HUES48 (cell line): ENCODE results near the gene SLC24A3.

Experiments
- H3K27ac ChIP-seq: one replicate; pipeline ENCODE4 v1.7.0; 2013; ENCODE audit warnings: low read depth, low read length, inconsistent platforms
- H3K27me3 ChIP-seq: 2 replicates; pipeline ENCODE4 v1.6.1; 2013; ENCODE audit warnings: mild to moderate bottlenecking, low read length; ENCODE audit not compliant: control insufficient read depth, insufficient read depth
- H3K36me3 ChIP-seq: 2 replicates; pipeline ENCODE4 v1.6.1; 2013; ENCODE audit warnings: low read length; ENCODE audit not compliant: control insufficient read depth, insufficient read depth
- H3K4me1 ChIP-seq: 2 replicates; pipeline ENCODE4 v1.6.1; 2013; ENCODE audit warnings: mild to moderate bottlenecking, low read length; ENCODE audit not compliant: control insufficient read depth, insufficient read depth
- H3K4me3 ChIP-seq: 2 replicates; pipeline ENCODE4 v1.5.1; 2013; ENCODE audit warnings: mild to moderate bottlenecking, low read depth, low read length
- H3K9ac ChIP-seq: 2 replicates; pipeline ENCODE4 v1.6.1; 2013; ENCODE audit warnings: mild to moderate bottlenecking, low read depth, low read length, moderate library complexity
- H3K9me3 ChIP-seq: 2 replicates; pipeline ENCODE4 v1.6.1; 2013; ENCODE audit warnings: low read length; ENCODE audit not compliant: control insufficient read depth, insufficient read depth

The SLC24A3 gene

DNA sequence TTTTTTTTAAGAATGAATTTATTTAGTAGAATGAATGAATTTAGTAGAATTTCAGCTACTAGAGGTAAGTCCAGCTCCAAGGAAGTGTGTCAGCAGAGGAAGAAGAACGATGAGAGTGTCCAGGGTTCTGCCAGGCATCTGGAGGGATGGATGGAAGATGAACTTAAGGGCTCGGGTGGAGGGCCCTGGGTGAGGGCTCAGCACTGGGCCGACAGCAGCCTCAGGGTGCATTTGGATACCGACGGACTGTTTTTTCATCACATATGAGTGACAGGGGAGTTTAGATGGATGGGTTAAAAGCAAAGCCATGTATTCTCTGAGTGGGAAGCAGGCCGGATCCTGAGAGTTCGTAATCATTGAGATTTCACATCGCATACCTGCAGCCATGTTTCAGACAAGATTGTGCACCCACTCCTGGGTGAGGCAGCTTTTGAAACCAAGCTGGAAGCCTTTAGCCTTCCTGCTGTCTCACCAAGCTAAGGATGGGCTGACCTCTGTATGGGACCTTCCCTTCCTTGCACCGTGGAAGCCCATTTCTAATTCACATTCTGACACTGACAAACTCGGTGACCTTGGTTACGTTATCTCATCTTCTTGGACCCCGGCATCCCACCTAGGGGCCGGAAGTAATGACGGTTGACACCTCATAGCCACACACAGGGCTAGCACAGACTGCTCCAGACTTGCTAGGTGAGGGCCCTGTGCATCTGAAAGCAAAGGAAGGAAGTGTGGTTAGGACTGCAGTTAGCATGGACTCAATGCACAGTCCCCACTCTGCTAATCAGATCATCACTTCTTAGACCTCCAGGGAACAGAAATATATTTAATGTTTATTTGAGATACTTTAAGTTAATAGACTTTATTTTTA lies 228.5 kb downstream of the SLC24A3 start:
- no peaks in the 10 kb centered on the region for H3K36me3 ChIP-seq

DNA sequence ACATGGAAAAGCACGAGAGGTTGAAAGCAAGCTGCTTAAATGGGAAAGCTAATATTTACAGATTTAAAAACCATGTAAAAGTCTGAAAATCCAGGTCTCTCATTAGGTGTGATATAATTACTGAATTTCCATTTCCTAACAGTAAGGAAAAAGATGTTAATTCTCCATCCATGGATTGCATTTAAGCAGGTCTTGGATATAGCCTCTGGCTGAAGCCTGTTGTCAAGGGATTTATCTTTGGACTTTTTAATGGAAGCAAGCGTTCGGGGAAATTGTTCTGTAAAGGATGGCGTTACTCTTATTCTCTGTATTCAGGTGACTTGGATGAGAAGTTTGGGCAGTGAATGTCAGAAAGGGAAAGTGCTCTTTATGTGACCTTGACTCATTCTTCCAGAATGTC lies 233.8 kb downstream of the SLC24A3 start:
- no peak overlapping the region for H3K4me3 ChIP-seq
- H3K36me3 ChIP-seq, result no peaks in the 10 kb centered on the region
- H3K9ac ChIP-seq, result no peak overlapping the region
- H3K4me1 ChIP-seq, result no peaks in the 10 kb centered on the region
- H3K9me3 ChIP-seq, result peaks cover 9% of the 10 kb centered on the region; the same call in 1 of the 2 replicates
- H3K27ac ChIP-seq, result no peak overlapping the region
- H3K27me3 ChIP-seq, result no peaks in the 10 kb centered on the region

More for the DNA sequence above, 228.5 kb downstream of the SLC24A3 start:
- H3K9ac ChIP-seq, result no peak overlapping the region
- H3K27ac ChIP-seq, result no peak overlapping the region
- H3K27me3 ChIP-seq, result no peaks in the 10 kb centered on the region
- no peaks in the 10 kb centered on the region for H3K4me1 ChIP-seq
- peaks cover 9% of the 10 kb centered on the region; the same call in 1 of the 2 replicates for H3K9me3 ChIP-seq
- H3K4me3 ChIP-seq, result no peak overlapping the region

DNA sequence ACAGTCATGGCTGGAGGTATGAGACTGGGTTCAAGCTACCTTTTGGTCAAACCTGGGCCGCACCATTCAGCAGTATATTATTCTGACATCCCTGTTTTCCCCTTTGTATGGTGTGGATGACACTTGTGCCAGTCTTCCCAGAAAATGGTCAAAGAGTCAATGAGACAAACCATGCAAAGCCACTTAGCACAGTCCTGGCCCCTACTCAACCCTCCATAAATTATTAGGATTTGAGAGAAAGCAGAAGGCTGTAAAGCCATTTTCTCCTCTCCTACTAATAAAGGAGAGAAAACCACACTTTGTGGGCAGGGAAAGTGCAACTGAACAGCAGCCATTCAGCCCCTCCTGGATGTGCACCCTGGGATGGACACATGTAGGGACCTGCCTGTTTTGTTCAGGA lies 236.2 kb downstream of the SLC24A3 start:
- H3K4me3 ChIP-seq, result no peak overlapping the region

DNA sequence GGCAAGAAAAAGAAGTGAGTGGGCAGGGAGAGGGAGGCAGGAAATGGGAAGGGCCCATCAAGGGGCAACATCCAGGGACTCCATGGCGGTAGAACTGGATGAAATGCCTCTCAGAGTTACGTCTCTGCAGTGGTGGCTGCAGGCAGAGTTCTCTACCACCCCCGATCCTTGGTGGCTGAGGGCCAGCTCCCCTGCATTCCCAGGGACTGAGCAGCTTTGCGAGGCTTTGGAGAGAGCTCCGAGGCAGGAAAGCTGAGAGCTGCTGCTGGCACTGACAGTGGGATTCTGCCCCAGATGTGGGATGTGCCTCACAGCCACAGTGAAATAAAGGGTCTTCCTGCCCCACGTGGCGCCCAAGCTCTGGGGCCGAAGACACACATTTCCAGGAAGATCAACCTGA lies 236.6 kb downstream of the SLC24A3 start:
- Histone ChIP-seq H3K27ac (no peak overlapping the region), H3K27me3 (no peaks in the 10 kb centered on the region), H3K4me1 (0 out of 2 replicates have a peak, but pooled peaks cover 3% of the 10 kb centered on the region), H3K36me3 (no peaks in the 10 kb centered on the region), H3K9me3 (no peaks in the 10 kb centered on the region), H3K4me3 (no peak overlapping the region), H3K9ac (no peak overlapping the region)

More for the DNA sequence above, 236.2 kb downstream of the SLC24A3 start:
- H3K4me1 ChIP-seq, result 0 out of 2 replicates have a peak, but pooled peaks cover under 1% of the 10 kb centered on the region
- H3K9ac ChIP-seq, result no peak overlapping the region
- no peak overlapping the region for H3K27ac ChIP-seq
- H3K36me3 ChIP-seq, result no peaks in the 10 kb centered on the region
- H3K27me3 ChIP-seq, result no peaks in the 10 kb centered on the region
- H3K9me3 ChIP-seq, result 0 out of 2 replicates have a peak, but pooled peaks cover 2% of the 10 kb centered on the region

DNA sequence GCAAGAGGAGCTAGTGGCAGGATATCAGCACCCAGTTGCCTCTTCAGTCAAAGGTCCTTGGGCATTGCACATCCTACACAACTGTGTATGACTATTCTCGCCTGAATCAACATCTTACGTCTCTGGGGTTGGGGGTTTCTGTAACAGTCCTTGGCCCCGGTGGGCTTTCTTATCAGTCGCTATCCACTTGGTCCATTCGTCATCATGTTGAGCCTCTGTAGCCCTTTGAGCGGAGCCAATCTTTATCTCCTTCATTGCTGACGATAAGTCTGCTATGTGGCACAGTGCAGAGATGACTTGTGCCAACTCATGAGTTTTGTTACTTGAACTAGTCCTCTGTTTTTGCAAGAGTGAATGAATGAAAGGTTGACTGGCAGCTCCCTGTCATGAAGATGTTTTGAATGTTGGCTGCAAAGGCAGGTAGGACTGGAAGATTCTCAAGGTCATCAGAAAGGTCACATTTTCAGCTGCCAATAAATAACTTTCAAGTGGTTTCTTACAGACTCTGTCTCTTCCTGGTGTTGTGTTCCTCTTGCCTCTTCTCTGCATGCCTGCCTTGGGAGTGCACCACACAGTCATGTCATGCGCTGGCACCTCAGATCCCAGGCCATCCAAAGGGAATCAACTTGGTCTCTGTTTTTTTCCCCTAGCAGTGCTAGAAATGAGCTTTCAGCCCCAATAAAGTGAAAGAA lies 238.9 kb downstream of the SLC24A3 start:
- H3K27ac ChIP-seq, result no peak overlapping the region
- H3K9ac ChIP-seq, result no peak overlapping the region
- H3K27me3 ChIP-seq, result no peaks in the 10 kb centered on the region
- H3K4me1 ChIP-seq, result 0 out of 2 replicates have a peak, but pooled peaks cover 3% of the 10 kb centered on the region
- H3K36me3 ChIP-seq, result no peaks in the 10 kb centered on the region
- H3K9me3 ChIP-seq, result no peaks in the 10 kb centered on the region
- H3K4me3 ChIP-seq, result no peak overlapping the region

DNA sequence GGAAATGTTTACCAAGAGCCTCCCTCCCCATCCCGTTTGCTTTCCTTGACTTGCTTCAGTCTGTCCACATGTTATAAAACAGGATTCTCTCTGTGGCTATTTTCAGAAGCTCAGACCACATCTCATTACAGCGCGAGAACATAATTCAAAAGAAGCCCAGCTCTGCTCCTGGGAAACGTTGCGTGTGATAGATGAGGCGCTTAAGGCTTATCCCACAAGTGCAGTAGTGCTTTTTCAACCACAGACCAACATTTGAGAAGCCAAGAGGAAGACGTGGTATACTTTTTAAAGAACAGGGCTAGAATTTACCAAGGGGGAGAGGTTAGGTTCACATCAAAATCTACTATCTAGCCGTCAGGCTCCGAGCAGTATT lies 239.5 kb downstream of the SLC24A3 start:
- Histone ChIP-seq H3K27ac (no peak overlapping the region), H3K4me3 (no peak overlapping the region), H3K9me3 (no peaks in the 10 kb centered on the region), H3K9ac (no peak overlapping the region), H3K36me3 (no peaks in the 10 kb centered on the region), H3K27me3 (no peaks in the 10 kb centered on the region), H3K4me1 (0 out of 2 replicates have a peak, but pooled peaks cover 3% of the 10 kb centered on the region)

DNA sequence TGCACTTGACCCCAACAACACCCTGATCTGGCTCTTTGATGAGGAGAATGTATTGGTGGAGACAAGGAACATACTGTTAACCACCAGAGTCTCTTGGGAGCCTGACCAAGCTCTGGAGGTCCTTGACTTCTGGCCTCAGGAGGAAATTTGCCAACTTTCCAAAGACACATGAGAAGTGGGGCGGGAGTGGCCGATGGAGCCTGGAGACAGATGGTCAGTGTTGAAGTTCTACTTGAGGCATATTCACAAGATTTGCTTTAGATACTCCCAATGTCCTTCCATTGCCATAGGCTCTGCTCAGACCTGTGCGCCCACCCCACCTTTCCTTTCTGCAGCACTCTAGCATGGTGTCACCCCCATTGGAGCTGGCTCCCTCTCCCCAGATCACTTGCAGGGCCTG lies 241.0 kb downstream of the SLC24A3 start:
- no peaks in the 10 kb centered on the region for H3K27me3 ChIP-seq
- H3K9me3 ChIP-seq, result no peaks in the 10 kb centered on the region
- H3K9ac ChIP-seq, result no peak overlapping the region
- no peaks in the 10 kb centered on the region for H3K36me3 ChIP-seq
- H3K4me1 ChIP-seq, result 0 out of 2 replicates have a peak, but pooled peaks cover 3% of the 10 kb centered on the region
- no peak overlapping the region for H3K27ac ChIP-seq
- no peak overlapping the region for H3K4me3 ChIP-seq

DNA sequence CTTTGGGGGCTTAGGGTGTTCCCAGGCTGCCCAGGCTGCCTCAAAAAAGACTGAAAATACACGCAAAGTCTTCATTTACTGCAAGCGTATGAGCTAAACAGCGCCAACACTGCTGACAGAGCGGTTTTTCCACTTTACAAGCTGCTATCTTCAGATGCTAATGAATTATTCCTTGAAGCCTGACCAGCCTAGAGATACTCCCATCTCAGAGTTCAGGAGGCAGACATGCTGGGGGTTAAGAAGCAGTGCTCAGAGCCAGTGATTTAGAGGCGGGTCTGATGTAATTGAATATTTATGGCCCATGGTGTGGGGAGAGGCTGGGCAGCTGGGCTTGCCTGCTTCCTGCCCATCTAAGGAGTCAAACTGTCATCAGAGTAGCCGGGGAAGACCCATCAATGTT lies 241.4 kb downstream of the SLC24A3 start:
- Histone ChIP-seq H3K9ac (no peak overlapping the region), H3K36me3 (no peaks in the 10 kb centered on the region), H3K27me3 (no peaks in the 10 kb centered on the region), H3K4me3 (no peak overlapping the region), H3K9me3 (no peaks in the 10 kb centered on the region), H3K27ac (no peak overlapping the region), H3K4me1 (0 out of 2 replicates have a peak, but pooled peaks cover 3% of the 10 kb centered on the region)

DNA sequence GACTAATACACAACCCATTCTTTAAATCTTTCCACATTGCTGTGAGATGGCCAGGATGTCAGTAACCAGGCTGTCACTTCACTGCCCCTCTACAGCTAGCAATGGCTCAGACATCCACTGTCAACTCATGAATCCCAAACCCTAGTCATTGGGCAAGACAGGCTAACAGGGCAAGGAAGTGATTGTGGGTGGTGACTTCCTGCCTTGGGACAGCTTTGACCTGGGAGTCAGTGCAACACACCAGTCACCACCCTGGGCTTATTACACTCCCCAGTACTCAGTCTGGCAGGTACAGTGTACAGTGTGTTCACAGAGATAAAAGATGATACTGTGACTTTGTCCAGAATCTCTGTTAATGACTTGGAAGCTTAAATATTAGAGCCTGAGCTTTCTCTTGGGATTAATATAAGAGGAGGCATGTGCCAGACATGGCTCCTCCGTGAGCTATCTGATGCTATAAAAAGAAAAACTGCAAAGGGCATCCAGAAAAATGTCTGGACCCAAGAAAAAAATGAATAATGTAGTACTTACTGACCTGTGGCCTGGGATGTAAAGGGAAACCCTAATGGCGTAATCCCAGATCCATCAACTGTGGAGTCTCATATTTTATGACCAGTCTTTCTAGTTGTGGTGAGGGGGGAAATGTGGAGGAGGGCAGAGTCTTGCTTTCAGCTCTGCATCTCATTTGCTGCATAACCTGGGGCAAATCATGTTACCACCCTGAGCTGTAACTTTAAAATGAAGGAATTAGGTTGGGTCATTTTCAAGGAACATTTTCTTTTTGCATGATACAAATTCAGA lies 244.4 kb downstream of the SLC24A3 start:
- no peak overlapping the region for H3K27ac ChIP-seq
- 0 out of 2 replicates have a peak, but pooled peaks cover 3% of the 10 kb centered on the region for H3K4me1 ChIP-seq
- no peaks in the 10 kb centered on the region for H3K36me3 ChIP-seq
- no peaks in the 10 kb centered on the region for H3K27me3 ChIP-seq
- no peaks in the 10 kb centered on the region for H3K9me3 ChIP-seq
- H3K9ac ChIP-seq, result no peak overlapping the region
- H3K4me3 ChIP-seq, result no peak overlapping the region

DNA sequence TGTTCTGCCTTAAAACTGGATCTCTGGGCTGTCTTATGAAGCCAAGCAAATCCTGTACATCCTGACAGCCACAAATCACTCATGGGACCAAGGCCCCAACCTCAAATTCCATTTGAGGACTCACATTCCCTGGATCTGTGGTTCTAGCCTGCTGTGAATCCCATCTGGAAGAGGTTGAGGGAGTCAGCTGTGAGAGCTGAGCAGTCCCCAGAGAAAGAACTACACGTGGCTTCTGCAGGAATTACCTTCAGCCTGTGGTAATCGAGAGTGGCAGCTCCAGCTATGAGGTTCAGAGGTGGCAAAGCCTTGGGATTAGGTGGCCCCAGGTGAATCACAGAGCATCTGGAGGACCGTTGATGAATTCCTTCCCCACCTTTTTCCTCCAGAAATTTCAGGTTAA lies 245.2 kb downstream of the SLC24A3 start:
- Histone ChIP-seq H3K27me3 (no peaks in the 10 kb centered on the region), H3K27ac (no peak overlapping the region), H3K4me1 (0 out of 2 replicates have a peak, but pooled peaks cover 3% of the 10 kb centered on the region), H3K4me3 (no peak overlapping the region), H3K36me3 (no peaks in the 10 kb centered on the region), H3K9me3 (no peaks in the 10 kb centered on the region), H3K9ac (no peak overlapping the region)
